Epithelial cell of esophagus (primary cell): ENCODE data around the gene OR2A5.
"Not testable (repeated sequence)": the region's sequence is repeated elsewhere in the genome, so short reads cannot be mapped to it uniquely, and the experiment has no call there.

Experiments
- DNase-seq: peaks from one replicate; pipeline ENCODE4 v3.0.0; 2010; ENCODE audit warnings: low read depth
- H3K4me3 ChIP-seq: 2 replicates; pipeline ENCODE4 v1.5.1; 2011; ENCODE audit warnings: mild to moderate bottlenecking, low read length, control low read depth
- CTCF ChIP-seq: IDR thresholded peaks from 2 replicates; pipeline ENCODE4 v1.5.1; 2011; ENCODE audit warnings: low read depth, mild to moderate bottlenecking, low read length, control low read depth, inconsistent platforms; ENCODE audit not compliant: insufficient read depth; ENCODE audit errors: missing control alignments

The OR2A5 gene

GRCh38 chr7:144050093-144050492 is 1.3 kb downstream of the OR2A5 start:
- no peak overlapping the region for H3K4me3 ChIP-seq
- no peak for DNase-seq
- no peak for TF ChIP-seq CTCF

GRCh38 chr7:144050884-144051283 is 2.1 kb downstream of the OR2A5 start:
- not testable (repeated sequence) for DNase-seq, H3K4me3 ChIP-seq

GRCh38 chr7:144057954-144058353 is 9.2 kb downstream of the OR2A5 start:
- no peak for TF ChIP-seq CTCF
- no peak overlapping the region for H3K4me3 ChIP-seq
- DNase-seq, result no peak

GRCh38 chr7:144063710-144064109 is 15.0 kb downstream of the OR2A5 start:
- TF ChIP-seq CTCF, result peak; percentile 29
- no peak for DNase-seq
- H3K4me3 ChIP-seq, result no peak overlapping the region

GRCh38 chr7:144069511-144069910 is 20.8 kb downstream of the OR2A5 start, which contains the start of gene OR2A25:
Gene OR2A25 (plus strand): TSS chr7:144069811. CDS start chr7:144074220, 4,409 bp downstream.
- TF ChIP-seq CTCF, result no peak
- no peak for DNase-seq
- no peak within 1 kb of the TSS for H3K4me3 ChIP-seq

- H3K4me3 ChIP-seq, result no peak overlapping the region
- no peak for DNase-seq
- TF ChIP-seq CTCF, result no peak
Measured at GRCh38 chr7:144069953-144070352, 21.2 kb downstream of the OR2A5 start.

GRCh38 chr7:144074374-144074773 is 25.6 kb downstream of the OR2A5 start:
- no peak for DNase-seq
- no peak overlapping the region for H3K4me3 ChIP-seq
- no peak for TF ChIP-seq CTCF

- TF ChIP-seq CTCF, result no peak
- no peak for DNase-seq
- no peak within 1 kb of the TSS for H3K4me3 ChIP-seq
Measured at GRCh38 chr7:144085978-144086377, 37.2 kb downstream of the OR2A5 start, which contains the start of gene OR2A12. Gene OR2A12 (plus strand): TSS chr7:144086278. CDS start chr7:144095108, 8,830 bp downstream.
